ENCODE data around the gene AMOTL1.

Gene AMOTL1

GRCh38 chr11:94746721-94747120, 21.4 kb upstream of the AMOTL1 start:
- no peak for DNase-seq (ENCODE audit: low spot score)

- no peak for DNase-seq (ENCODE audit: low spot score)
Observed at GRCh38 chr11:94747146-94747545, 21.0 kb upstream of the AMOTL1 start.

- no peak for DNase-seq (ENCODE audit: low spot score)
Observed at GRCh38 chr11:94747601-94748041, 20.5 kb upstream of the AMOTL1 start.

GRCh38 chr11:94749369-94749768, 18.8 kb upstream of the AMOTL1 start:
- DNase-seq (ENCODE audit: low spot score) = no peak

GRCh38 chr11:94750319-94751217, 17.6 kb upstream of the AMOTL1 start:
- DNase-seq (ENCODE audit: low spot score) = no peak

GRCh38 chr11:94751218-94751609, 16.9 kb upstream of the AMOTL1 start:
- DNase-seq (ENCODE audit: low spot score) = no peak

- no peak for DNase-seq (ENCODE audit: low spot score)
Observed at GRCh38 chr11:94751786-94752185, 16.4 kb upstream of the AMOTL1 start.

- no peak for DNase-seq (ENCODE audit: low spot score)
Observed at GRCh38 chr11:94753630-94754029, 14.5 kb upstream of the AMOTL1 start.

- no peak for DNase-seq (ENCODE audit: low spot score)
Observed at GRCh38 chr11:94754335-94754734, 13.8 kb upstream of the AMOTL1 start.

- DNase-seq (ENCODE audit: low spot score) = no peak
Observed at GRCh38 chr11:94754819-94755218, 13.3 kb upstream of the AMOTL1 start.

- DNase-seq (ENCODE audit: low spot score) = no peak
Observed at GRCh38 chr11:94755494-94755893, 12.7 kb upstream of the AMOTL1 start.

GRCh38 chr11:94757037-94757735, 11.0 kb upstream of the AMOTL1 start:
- no peak for DNase-seq (ENCODE audit: low spot score)

GRCh38 chr11:94758666-94759065, 9.5 kb upstream of the AMOTL1 start:
- DNase-seq (ENCODE audit: low spot score) = no peak

GRCh38 chr11:94759522-94759921, 8.6 kb upstream of the AMOTL1 start:
- DNase-seq (ENCODE audit: low spot score) = no peak

- no peak for DNase-seq (ENCODE audit: low spot score)
Observed at GRCh38 chr11:94760296-94760695, 7.9 kb upstream of the AMOTL1 start.

- peak; percentile 58 for DNase-seq (ENCODE audit: low spot score)
Observed at GRCh38 chr11:94762208-94762607, 5.9 kb upstream of the AMOTL1 start.

- DNase-seq (ENCODE audit: low spot score) = no peak
Observed at GRCh38 chr11:94762995-94763394, 5.2 kb upstream of the AMOTL1 start.

- DNase-seq (ENCODE audit: low spot score) = no peak
Observed at GRCh38 chr11:94766713-94767206, 1.4 kb upstream of the AMOTL1 start.

GRCh38 chr11:94767291-94767690, 865 bp upstream of the AMOTL1 start:
- DNase-seq (ENCODE audit: low spot score) = no peak

- DNase-seq (ENCODE audit: low spot score) = peak; percentile 50
Observed at GRCh38 chr11:94768602-94769541, 716 bp downstream of the AMOTL1 start.

GRCh38 chr11:94769880-94770279, 1.7 kb downstream of the AMOTL1 start:
- peak; percentile 6 for DNase-seq (ENCODE audit: low spot score)

- no peak for DNase-seq (ENCODE audit: low spot score)
Observed at GRCh38 chr11:94770563-94771120, 2.5 kb downstream of the AMOTL1 start.
